ENCODE measurements around the gene SFXN5.
"Not testable (repeated sequence)": the region's sequence is repeated elsewhere in the genome, so short reads cannot be mapped to it uniquely, and the experiment has no call there.

Gene SFXN5

GRCh38 chr2:72913486-72914205 is 157.9 kb downstream of the SFXN5 start:
- DNase-seq (ENCODE audit: low read depth, low spot score): no peak
- TF ChIP-seq, protein P1, sequence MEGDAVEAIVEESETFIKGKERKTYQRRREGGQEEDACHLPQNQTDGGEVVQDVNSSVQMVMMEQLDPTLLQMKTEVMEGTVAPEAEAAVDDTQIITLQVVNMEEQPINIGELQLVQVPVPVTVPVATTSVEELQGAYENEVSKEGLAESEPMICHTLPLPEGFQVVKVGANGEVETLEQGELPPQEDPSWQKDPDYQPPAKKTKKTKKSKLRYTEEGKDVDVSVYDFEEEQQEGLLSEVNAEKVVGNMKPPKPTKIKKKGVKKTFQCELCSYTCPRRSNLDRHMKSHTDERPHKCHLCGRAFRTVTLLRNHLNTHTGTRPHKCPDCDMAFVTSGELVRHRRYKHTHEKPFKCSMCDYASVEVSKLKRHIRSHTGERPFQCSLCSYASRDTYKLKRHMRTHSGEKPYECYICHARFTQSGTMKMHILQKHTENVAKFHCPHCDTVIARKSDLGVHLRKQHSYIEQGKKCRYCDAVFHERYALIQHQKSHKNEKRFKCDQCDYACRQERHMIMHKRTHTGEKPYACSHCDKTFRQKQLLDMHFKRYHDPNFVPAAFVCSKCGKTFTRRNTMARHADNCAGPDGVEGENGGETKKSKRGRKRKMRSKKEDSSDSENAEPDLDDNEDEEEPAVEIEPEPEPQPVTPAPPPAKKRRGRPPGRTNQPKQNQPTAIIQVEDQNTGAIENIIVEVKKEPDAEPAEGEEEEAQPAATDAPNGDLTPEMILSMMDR (IDR thresholded peaks at IDR 0.05; ENCODE audit: insufficient read depth, low read length, missing control alignments): no peak
- H3K4me3 ChIP-seq (ENCODE audit: low read depth, low read length): no peak overlapping the region
- POLR2A ChIA-PET: no interaction called here
- CTCF ChIA-PET: interaction anchor here (0.6 to 6.1 kb wide), 5 partner anchors 12 to 60 kb away, joined by 3 to 48 read pairs (median 5); partner anchors contain the start of gene SPR

DNA sequence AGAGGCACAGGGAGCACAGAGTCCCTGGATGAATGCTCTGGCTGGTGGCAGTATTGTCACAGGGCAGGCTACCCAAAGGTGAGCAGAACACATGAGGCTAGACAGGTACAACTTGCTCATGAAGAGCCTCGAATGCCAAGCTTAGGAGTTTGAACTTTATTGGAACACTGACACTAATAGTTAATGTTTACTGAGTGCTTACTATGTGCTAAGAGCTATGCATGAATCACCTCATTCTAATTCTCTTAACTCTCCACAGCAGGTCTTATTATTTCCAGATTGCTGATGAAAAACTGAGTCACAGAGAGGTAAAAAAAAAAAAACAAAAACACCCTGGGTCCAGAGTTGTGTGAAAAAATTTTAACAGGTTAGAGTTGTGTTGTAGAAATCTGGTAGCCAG is 160.3 kb downstream of the SFXN5 start:
- POLR2A ChIA-PET: no interaction called here
- CTCF ChIA-PET: interaction anchor here (1.7 to 2.9 kb wide), 2 partner anchors 18 to 23 kb away, joined by 5 to 15 read pairs; no protein-coding TSS in a partner anchor
- H3K4me3 ChIP-seq (ENCODE audit: low read depth, low read length): no peak overlapping the region
- TF ChIP-seq, protein P1 (IDR thresholded peaks at IDR 0.05; ENCODE audit: insufficient read depth, low read length, missing control alignments): no peak
- no peak for DNase-seq (ENCODE audit: low read depth, low spot score)

DNA sequence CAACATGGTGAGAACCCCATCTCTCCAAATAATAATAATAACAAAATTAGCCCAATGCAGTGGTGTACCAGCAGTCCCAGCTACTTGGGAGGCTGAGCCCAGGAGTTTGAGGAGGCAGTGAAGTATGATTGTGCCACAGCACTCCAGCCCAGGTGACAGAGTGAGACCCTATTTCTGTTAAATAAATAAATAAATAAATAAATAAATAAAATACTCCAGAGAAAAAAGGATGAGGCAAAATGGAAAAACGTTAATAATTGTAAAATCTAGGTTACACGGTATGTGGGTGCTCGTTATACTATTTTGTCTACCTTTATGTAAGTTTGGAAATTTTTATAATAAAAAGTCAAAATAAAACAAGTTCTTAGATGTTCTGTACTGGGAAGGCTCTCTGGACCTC is 162.8 kb downstream of the SFXN5 start:
- TF ChIP-seq, protein P1 (IDR thresholded peaks at IDR 0.05; ENCODE audit: insufficient read depth, low read length, missing control alignments): no peak
- no peak overlapping the region for H3K4me3 ChIP-seq (ENCODE audit: low read depth, low read length)
- CTCF ChIA-PET: interaction anchor here (0.8 to 2.9 kb wide), 3 partner anchors 16 to 65 kb away, joined by 3 to 15 read pairs (median 5); no protein-coding TSS in a partner anchor
- POLR2A ChIA-PET: no interaction called here
- no peak for DNase-seq (ENCODE audit: low read depth, low spot score)

- DNase-seq (ENCODE audit: low read depth, low spot score); H3K4me3 ChIP-seq (ENCODE audit: low read depth, low read length); POLR2A ChIA-PET: not testable (repeated sequence)
- CTCF ChIA-PET: interaction anchor here (2.4 to 2.6 kb wide), 2 partner anchors 14 to 20 kb away, joined by 8 to 18 read pairs; partner anchors contain the start of gene SPR
These were observed 164.1 kb downstream of the SFXN5 start for GRCh38 chr2:72907369-72907768.

DNA sequence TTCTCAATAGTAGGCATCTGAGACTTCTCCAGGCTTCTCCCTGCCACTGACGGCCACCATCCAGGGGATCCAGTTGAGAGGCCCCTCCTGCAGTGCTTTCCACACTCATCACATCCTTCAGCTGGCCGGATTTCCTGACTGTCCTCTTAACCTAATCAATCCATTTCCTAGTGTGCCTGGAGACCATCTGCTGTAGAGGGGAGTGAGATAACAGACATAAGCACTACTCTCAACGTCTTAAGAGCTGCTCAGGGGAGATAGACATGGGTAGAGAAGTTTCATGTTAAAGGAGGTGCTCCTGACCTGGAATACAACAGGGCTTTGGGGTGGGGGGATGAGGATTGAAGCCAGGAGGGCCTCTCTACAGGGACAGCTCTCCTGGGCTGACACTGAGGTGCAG is 170.1 kb downstream of the SFXN5 start:
- no peak for DNase-seq (ENCODE audit: low read depth, low spot score)
- ChIA-PET CTCF (interaction anchor here (1.2 to 4.5 kb wide), 3 partner anchors 8 to 14 kb away, joined by 3 to 44 read pairs (median 6); partner anchors contain the start of gene SPR), POLR2A (no interaction called here)
- TF ChIP-seq, protein P1 (IDR thresholded peaks at IDR 0.05; ENCODE audit: insufficient read depth, low read length, missing control alignments): no peak
- H3K4me3 ChIP-seq (ENCODE audit: low read depth, low read length): no peak overlapping the region

DNA sequence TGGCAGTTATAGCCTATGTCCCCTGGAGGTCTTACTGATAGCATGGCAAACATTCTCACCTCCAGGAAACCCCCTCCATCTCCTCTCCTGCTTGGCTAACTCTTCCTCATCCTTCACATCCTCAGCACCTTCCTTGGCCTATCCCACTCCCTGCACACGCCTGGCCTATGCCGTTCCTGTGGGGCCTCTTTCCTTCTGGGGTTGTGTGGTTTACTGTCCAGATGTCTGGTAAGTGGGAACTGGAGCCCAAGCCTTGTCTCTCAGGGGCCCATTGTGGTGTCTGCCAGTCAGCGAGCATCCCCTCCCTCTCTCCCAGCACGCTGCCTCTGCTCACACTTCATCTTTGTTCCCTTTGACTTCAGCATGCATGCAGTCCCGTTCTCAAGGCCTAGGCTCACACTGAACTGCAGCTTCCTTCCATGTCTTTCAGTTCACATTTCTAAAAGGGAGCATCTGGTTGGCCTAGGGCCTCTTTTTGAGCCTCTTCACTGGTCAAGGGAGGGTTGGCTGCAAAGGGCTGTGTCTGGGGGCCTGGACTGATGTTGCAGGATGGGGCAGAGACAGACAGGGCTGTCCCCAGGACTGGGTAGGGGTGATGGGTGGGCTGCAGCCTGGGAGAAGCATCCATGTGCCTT is 171.2 kb downstream of the SFXN5 start:
- CTCF ChIA-PET: interaction anchor here (1.2 to 11.9 kb wide), 4 partner anchors 7 to 76 kb away, joined by 3 to 502 read pairs (median 25); partner anchors contain the start of gene SPR

More for the DNA sequence above, 171.2 kb downstream of the SFXN5 start:
- no peak overlapping the region for H3K4me3 ChIP-seq (ENCODE audit: low read depth, low read length)
- TF ChIP-seq, protein P1 (IDR thresholded peaks at IDR 0.05; ENCODE audit: insufficient read depth, low read length, missing control alignments): no peak
- no peak for DNase-seq (ENCODE audit: low read depth, low spot score)
- POLR2A ChIA-PET: no interaction called here

All from AG04449 (cell line).